GM21737 (cell line): ENCODE measurements around the gene WDR73.
"Not testable (repeated sequence)": the region's sequence is repeated elsewhere in the genome, so short reads cannot be mapped to it uniquely, and the experiment has no call there.

Experiments
- ATAC-seq: cut with Tn5 transposase; IDR thresholded peaks from one replicate; pipeline ENCODE4 v1.9.1; 2021; ENCODE audit warnings: mild to moderate bottlenecking, moderate library complexity; ENCODE audit not compliant: unreplicated experiment

WDR73 gene

DNA sequence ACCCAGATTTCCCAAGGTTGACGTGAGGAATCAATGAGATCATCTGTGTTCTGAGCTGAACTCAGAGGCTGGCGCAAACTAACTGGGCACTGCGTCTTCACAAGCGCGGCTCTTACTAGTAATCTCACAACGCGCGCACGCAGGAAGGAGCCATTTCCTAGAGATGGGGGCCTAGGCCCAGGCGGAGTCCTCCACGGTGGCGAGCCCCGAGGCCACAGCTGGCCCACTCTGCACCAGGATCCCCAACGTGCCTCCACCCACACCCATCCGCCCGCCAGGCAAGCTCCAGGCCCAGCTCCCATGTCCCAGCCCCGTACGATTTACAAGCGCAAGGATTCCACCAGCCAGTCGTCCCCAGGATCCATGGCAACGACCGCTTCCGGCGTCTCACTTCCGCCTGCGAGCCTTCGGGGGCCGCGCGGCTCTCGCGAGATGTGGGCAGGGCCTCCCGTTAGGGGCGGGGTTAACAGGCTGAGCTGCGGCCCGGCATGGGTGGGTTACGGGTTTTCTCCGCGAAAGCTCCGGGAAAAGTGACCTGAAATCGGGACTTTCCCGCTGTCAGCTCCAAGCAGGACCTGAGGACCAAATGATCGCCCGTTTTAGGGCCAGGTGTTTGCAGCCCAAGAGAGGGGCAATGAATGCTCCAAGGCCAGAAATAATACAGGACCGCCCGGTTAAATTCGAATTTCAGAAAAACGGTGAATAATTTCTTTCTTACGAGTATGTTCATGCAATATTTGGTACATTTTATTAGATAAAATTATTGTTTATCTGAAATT, at the start of gene WDR73:
WDR73 (minus strand) TSS at position 374 of the 779 bp plus-strand sequence; CDS start at position 365, 9 bp downstream.
- ATAC-seq: peak; percentile 83

GRCh38 chr15:84703808-84704207, 49.7 kb upstream of the WDR73 start:
- no peak for ATAC-seq

GRCh38 chr15:84702961-84703482, 48.9 kb upstream of the WDR73 start:
- ATAC-seq: no peak

- ATAC-seq: no peak
Observed at GRCh38 chr15:84699538-84700191, 45.6 kb upstream of the WDR73 start.

DNA sequence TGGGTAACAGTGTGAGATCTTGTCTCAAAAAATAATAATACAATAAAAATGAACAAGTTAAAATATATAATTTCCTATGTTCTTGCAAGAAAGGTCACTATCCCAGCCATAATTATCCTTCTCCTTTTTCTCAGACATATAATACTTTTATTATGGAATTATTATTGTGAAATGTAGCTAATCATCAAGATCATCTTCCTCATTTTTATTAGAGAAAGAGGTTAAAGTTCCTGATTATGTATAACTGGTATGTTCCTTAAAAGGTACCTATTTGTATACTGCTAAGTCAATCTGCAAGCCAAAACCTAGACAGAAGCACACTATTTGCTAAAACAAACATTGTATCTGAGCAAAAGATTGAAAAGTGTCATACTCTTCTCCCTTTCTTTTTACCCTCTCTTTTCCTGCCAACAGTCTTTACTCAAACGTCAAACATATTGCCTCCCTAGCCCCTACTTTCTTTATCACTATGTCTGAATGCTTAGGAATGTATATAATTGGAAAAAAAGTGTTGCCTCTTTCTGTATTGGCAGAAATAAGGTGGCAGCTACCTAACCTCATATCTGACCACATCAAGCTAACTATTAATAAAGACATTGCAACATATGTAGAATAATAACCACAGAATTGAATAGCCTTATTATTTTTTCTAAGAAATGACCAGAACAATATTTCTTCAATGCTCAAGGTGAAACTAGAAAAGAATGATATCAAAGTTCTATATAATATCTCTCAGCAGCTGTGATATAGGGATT, 43.3 kb upstream of the WDR73 start:
- no peak for ATAC-seq

DNA sequence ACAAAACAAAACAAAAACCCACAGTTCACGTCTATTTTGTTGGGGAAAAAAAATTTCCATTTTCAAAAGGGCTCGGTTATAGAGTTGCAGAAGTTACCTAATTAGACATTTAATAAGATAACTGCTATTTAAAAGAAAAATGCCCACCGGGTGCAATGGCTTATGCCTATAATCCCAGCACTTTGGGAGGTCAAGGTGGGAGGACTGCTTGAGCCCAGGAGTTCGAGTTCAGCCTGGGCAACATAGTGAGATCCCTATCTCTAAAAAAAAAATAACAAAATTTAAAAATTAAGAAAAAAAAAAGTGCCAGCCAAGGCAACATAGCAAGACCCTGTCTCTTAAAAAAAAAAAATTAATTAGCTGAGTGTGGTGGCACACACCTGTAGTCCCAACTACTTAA, 42.7 kb upstream of the WDR73 start:
- no peak for ATAC-seq

- no peak for ATAC-seq
Observed at GRCh38 chr15:84690342-84690741, 36.3 kb upstream of the WDR73 start.

DNA sequence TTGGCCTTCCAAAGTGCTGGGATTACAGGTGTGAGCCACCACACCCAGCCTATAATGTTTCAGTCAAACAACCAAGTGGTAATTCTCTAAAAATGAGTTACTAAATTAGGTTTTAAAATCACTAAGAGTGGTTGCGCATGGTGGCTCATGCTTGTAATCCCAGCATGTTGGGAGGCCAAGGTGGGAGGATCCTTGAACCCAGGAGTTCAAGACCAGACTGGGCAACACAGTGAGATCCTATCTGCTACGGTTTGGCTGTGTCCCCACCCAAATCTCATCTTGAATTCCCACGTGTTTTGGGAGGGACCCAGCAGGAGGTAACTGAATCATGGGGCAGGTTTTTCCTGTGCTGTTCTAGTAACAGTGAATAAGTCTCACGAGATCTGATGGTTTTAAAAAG, 35.8 kb upstream of the WDR73 start:
- no peak for ATAC-seq

DNA sequence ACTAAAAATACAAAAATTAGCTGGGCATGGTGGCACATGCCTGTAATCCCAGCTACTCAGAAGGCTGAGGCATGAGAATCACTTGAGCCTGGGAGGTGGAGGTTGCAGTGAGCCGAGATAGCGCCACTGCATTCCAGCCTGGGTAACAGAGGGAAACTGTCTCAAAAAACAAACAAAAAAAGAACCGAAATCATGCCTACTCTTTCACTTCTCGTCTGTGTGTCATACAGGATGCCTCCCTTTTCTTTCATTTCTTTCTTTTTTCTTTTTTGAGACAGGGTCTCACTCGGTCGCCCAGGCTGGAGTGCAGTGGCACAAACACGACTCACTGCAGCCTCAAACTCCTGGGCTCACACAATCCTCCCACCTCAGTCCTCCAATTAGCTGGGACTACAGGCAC, 32.4 kb upstream of the WDR73 start:
- not testable (repeated sequence) for ATAC-seq

DNA sequence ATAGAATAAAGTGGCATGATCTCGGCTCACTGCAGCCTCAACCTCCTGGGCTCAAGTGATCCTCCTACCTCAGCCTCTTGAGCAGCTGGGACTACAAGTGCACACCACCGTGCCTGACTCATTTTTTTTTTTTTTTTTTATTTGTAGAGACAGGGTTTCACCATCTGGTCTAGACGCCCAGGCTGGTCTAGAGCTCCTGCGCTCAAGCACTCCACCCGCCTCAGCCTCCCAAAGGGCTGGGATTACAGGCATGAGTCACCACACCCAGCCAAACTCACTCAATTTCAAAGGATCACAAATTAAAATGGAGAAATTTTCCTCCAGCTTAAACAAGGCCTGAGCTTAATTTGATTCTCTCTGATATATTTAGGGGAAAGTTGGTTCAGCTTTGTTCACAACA, 31.2 kb upstream of the WDR73 start:
- no peak for ATAC-seq

GRCh38 chr15:84684092-84684491, 30.0 kb upstream of the WDR73 start:
- no peak for ATAC-seq

GRCh38 chr15:84681831-84682230, 27.7 kb upstream of the WDR73 start:
- no peak for ATAC-seq

- no peak for ATAC-seq
Observed at GRCh38 chr15:84671211-84671610, 17.1 kb upstream of the WDR73 start.

- no peak for ATAC-seq
Observed at GRCh38 chr15:84669726-84670125, 15.6 kb upstream of the WDR73 start.

DNA sequence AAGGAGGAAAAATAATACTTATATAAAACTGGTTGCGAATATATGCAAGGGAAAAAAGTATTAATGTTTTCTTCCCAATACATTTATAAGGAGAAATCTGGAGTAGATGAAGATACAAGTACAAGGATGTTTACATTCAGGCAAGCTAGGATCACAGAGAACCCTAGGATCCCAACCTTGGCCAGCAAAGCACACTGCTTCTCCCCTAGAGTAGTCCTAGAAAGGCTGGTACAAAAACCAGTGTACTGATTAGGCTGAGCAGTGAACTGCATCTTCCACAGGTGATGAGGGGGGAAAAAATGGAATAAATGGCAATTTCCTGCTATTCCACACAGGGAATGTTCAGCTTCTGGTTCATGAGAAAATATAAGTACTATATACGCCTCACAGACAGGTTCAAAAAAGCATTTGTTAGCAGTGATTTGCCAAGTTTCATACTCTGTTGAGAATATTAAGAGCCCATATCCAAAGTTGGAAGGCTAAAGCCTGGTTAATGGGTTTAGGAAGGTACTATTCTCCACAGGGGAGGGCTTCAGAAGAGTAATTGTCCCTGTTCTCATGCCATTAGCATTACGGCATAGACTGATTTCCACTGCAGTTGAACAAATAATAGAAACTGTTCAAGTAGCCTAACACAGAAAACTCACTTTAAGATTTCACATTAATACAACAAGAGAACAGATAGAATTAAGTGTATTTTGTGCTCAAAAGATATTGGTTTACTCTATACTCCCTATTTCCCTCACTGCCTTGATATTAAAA, 14.3 kb upstream of the WDR73 start:
- no peak for ATAC-seq

GRCh38 chr15:84666373-84666772, 12.3 kb upstream of the WDR73 start:
- ATAC-seq: no peak

DNA sequence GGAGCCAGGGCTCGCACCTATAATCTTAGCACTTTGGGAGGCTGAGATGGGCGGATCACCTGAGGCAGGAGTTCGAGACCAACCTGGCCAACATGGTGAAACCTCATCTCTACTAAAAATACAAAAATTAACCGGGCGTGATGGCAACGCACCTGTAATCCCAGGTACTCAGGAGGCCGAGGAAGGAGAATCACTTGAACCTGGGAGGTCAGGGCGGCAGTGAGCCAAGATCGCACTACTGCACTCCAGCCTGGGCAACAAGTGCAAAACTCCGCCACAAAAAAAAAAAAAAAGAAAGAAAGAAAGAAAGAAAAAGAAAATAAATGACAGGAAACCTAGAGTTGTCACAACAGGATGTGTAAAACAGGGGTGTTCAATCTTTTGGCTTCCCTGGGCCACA, 6.9 kb upstream of the WDR73 start:
- no peak for ATAC-seq

- no peak for ATAC-seq
Observed at GRCh38 chr15:84659904-84660781, 6.1 kb upstream of the WDR73 start.

GRCh38 chr15:84658788-84659411, 4.8 kb upstream of the WDR73 start:
- ATAC-seq: no peak
